Naive thymus-derived CD4-positive, alpha-beta T cell (primary cell): Measurements from ENCODE around the gene CEP152. TPM values are rescaled to one million over a fixed set of nuclear protein-coding genes. Genes with fewer than 3 reads are reported as not detected.

Source experiments
- ATAC-seq: fragments of 150-1000 bp; cut with Tn5 transposase; 2 replicates; pipeline ENCODE4 v1.10.0; 2021; ENCODE audit warnings: mild to moderate bottlenecking, moderate library complexity
- CTCF ChIA-PET: fragments of 350-600 bp; sonication (Branson Sonifier 250); formaldehyde crosslinking; loops from one replicate; lab custom pipeline; 2021; ENCODE audit warnings: antibody characterized with exemption; lab: Charles Lee
- POLR2A ChIA-PET: fragments of 350-600 bp; sonication (Branson Sonifier 250); formaldehyde crosslinking; loops from one replicate; lab custom pipeline; 2021; ENCODE audit warnings: antibody characterized with exemption, inconsistent platforms; lab: Charles Lee
- DNase-seq, 9 donors: peaks; one replicate each; pipeline versions ENCODE4 v3.0.0 to v3.0.0-alpha.2; 2020 to 2022; ENCODE audit warnings: mixed read lengths in 1 of 9
- H3K27ac ChIP-seq: one replicate; pipeline ENCODE4 v1.7.0; 2013; ENCODE audit warnings: mild to moderate bottlenecking, low read depth, low read length, moderate library complexity
- H3K27me3 ChIP-seq, 2 donors: one replicate each; pipeline ENCODE4 v1.7.0; 2013; ENCODE audit warnings: low read length in 2 of 2, mild to moderate bottlenecking in 2 of 2, moderate library complexity in 2 of 2; ENCODE audit not compliant: control insufficient read depth in 2 of 2, insufficient read depth in 2 of 2
- H3K36me3 ChIP-seq, 3 experiments: 1 replicate in 2 of 3; 2 replicates in 1 of 3; pipeline ENCODE4 v1.7.0; 2013; ENCODE audit warnings: low read length in 3 of 3, mild to moderate bottlenecking in 3 of 3, moderate library complexity in 1 of 3; ENCODE audit not compliant: insufficient read depth in 3 of 3, control insufficient read depth in 2 of 3
- H3K4me1 ChIP-seq, 2 donors: one replicate each; pipeline ENCODE4 v1.7.0; 2013; ENCODE audit warnings: low read length in 2 of 2, mild to moderate bottlenecking in 2 of 2, moderate library complexity in 1 of 2; ENCODE audit not compliant: control insufficient read depth in 2 of 2, insufficient read depth in 2 of 2
- H3K4me3 ChIP-seq: 2 replicates; pipeline ENCODE4 v1.7.0; 2013; ENCODE audit warnings: mild to moderate bottlenecking, low read length
- H3K9me3 ChIP-seq, 3 experiments: 1 replicate in 2 of 3; 2 replicates in 1 of 3; pipeline ENCODE4 v1.7.0; 2013; ENCODE audit warnings: low read length in 3 of 3; ENCODE audit not compliant: control insufficient read depth in 2 of 3
- H3K27ac Mint-ChIP-seq, 9 donors: one replicate each; pipeline ENCODE4 v1.8.0; 2020 to 2022; ENCODE audit warnings: mixed read lengths in 9 of 9, mild to moderate bottlenecking in 8 of 9, moderate library complexity in 5 of 9, inconsistent platforms in 2 of 9
- H3K27me3 Mint-ChIP-seq, 5 donors: one replicate each; pipeline ENCODE4 v1.8.0; 2021 to 2022; ENCODE audit warnings: mixed read lengths in 5 of 5, mild to moderate bottlenecking in 1 of 5
- H3K36me3 Mint-ChIP-seq, 5 donors: one replicate each; pipeline ENCODE4 v1.8.0; 2020 to 2022; ENCODE audit warnings: mixed read lengths in 5 of 5, mild to moderate bottlenecking in 3 of 5, inconsistent platforms in 1 of 5
- H3K4me1 Mint-ChIP-seq, 7 donors: one replicate each; pipeline ENCODE4 v1.8.0; 2020 to 2022; ENCODE audit warnings: mixed read lengths in 7 of 7, mild to moderate bottlenecking in 3 of 7, inconsistent platforms in 1 of 7
- H3K4me3 Mint-ChIP-seq, 10 donors: one replicate each; pipeline ENCODE4 v1.8.0; 2020 to 2022; ENCODE audit warnings: mild to moderate bottlenecking in 10 of 10, mixed read lengths in 10 of 10, moderate library complexity in 6 of 10, inconsistent platforms in 2 of 10
- H3K9me3 Mint-ChIP-seq, 11 donors: one replicate each; pipeline ENCODE4 v1.8.0; 2020 to 2022; ENCODE audit warnings: mixed read lengths in 11 of 11, mild to moderate bottlenecking in 4 of 11, inconsistent platforms in 1 of 11, moderate library complexity in 1 of 11
- intact Hi-C, 2 donors: fragments of 100-400 bp; cut with micrococcal nuclease; formaldehyde crosslinking; loops; one replicate each; pipeline ENCODE4 v1.15.1; 2023
- polyA plus RNA-seq, 2 donors: library from polyadenylated mRNA; unstranded; fragments of 300-500 nt; fragmentation: Illumina TruSeq; gene quantifications; one replicate each; pipeline ENCODE4 v1.2.3, GENCODE V29; 2021
- total RNA-seq, 6 experiments: library from RNA in 5 of 6; stranded (reverse) in 5 of 6; gene quantifications; 1 replicate in 5 of 6; 2 replicates in 1 of 6; pipeline ENCODE4 v1.2.3 and lab custom pipeline; 2021 to 2026

Gene CEP152
- total and polyA plus RNA-seq, 7 experiments from 2014 or later = 3.5 to 26.3 (median 8.6) TPM

- peaks cover 0 to 6% (median 5%) of the 10 kb centered on the region in 5 donors for H3K27me3 Mint-ChIP-seq
- H3K27ac ChIP-seq = no peak overlapping the region
- peaks cover 0 to 15% (median 5%) of the 10 kb centered on the region in 11 donors for H3K9me3 Mint-ChIP-seq
- intact Hi-C loops = no loop called here
- no peak overlapping the region for H3K4me3 Mint-ChIP-seq
- no peaks in the 10 kb centered on the region for H3K4me1 ChIP-seq
- H3K9me3 ChIP-seq = peaks cover 0 to 3% (median 0%) of the 10 kb centered on the region in 3 experiments
- H3K4me3 ChIP-seq = no peak overlapping the region
- CTCF ChIA-PET = no interaction called here
- H3K36me3 ChIP-seq = no peaks in the 10 kb centered on the region
- no peaks in the 10 kb centered on the region for H3K27me3 ChIP-seq
- peaks cover 0 to 22% (median 12%) of the 10 kb centered on the region in 5 donors for H3K36me3 Mint-ChIP-seq
- DNase-seq (no peak), ATAC-seq (no peak)
- H3K27ac Mint-ChIP-seq = no peak overlapping the region
- POLR2A ChIA-PET = no interaction called here
- no peaks in the 10 kb centered on the region for H3K4me1 Mint-ChIP-seq
These were observed 89.6 kb downstream of the CEP152 start for GRCh38 chr15:48721061-48721810.

GRCh38 chr15:48720646-48721045, 90.2 kb downstream of the CEP152 start:
- peaks cover 0 to 21% (median 9%) of the 10 kb centered on the region in 11 donors for H3K9me3 Mint-ChIP-seq
- H3K4me3 ChIP-seq = no peak overlapping the region
- H3K4me1 ChIP-seq = no peaks in the 10 kb centered on the region
- intact Hi-C loops = no loop called here
- H3K4me3 Mint-ChIP-seq = no peak overlapping the region
- H3K36me3 ChIP-seq = no peaks in the 10 kb centered on the region
- no peaks in the 10 kb centered on the region for H3K27me3 ChIP-seq
- ATAC-seq = no peak
- H3K27ac ChIP-seq = no peak overlapping the region
- POLR2A ChIA-PET = no interaction called here
- DNase-seq = no peak
- CTCF ChIA-PET = no interaction called here
- H3K27me3 Mint-ChIP-seq = peaks cover 0 to 6% (median 5%) of the 10 kb centered on the region in 5 donors
- peaks cover 0 to 9% (median 0%) of the 10 kb centered on the region in 3 experiments for H3K9me3 ChIP-seq
- no peak overlapping the region for H3K27ac Mint-ChIP-seq
- H3K4me1 Mint-ChIP-seq = no peaks in the 10 kb centered on the region
- H3K36me3 Mint-ChIP-seq = peaks cover 0 to 27% (median 18%) of the 10 kb centered on the region in 5 donors

GRCh38 chr15:48719668-48720067, 91.2 kb downstream of the CEP152 start:
- Mint-ChIP-seq H3K4me1 (no peaks in the 10 kb centered on the region), H3K27me3 (peaks cover 0 to 6% (median 5%) of the 10 kb centered on the region in 5 donors), H3K9me3 (peaks cover 0 to 30% (median 12%) of the 10 kb centered on the region in 11 donors), H3K27ac (no peak overlapping the region), H3K36me3 (peaks cover 0 to 32% (median 20%) of the 10 kb centered on the region in 5 donors), H3K4me3 (no peak overlapping the region)
- Histone ChIP-seq H3K27me3 (no peaks in the 10 kb centered on the region), H3K27ac (no peak overlapping the region), H3K4me1 (no peaks in the 10 kb centered on the region), H3K9me3 (peaks cover 0 to 11% (median 0%) of the 10 kb centered on the region in 3 experiments), H3K36me3 (no peaks in the 10 kb centered on the region), H3K4me3 (no peak overlapping the region)
- ATAC-seq = no peak
- no peak for DNase-seq
- intact Hi-C loops = no loop called here
- CTCF ChIA-PET = no interaction called here
- POLR2A ChIA-PET = no interaction called here

GRCh38 chr15:48718646-48719045, 92.2 kb downstream of the CEP152 start:
- Histone ChIP-seq H3K27me3 (no peaks in the 10 kb centered on the region), H3K4me1 (no peaks in the 10 kb centered on the region), H3K9me3 (peaks cover 0 to 11% (median 0%) of the 10 kb centered on the region in 3 experiments), H3K36me3 (no peaks in the 10 kb centered on the region), H3K27ac (no peak overlapping the region), H3K4me3 (no peak overlapping the region)
- POLR2A ChIA-PET = no interaction called here
- no peaks in the 10 kb centered on the region for H3K4me1 Mint-ChIP-seq
- H3K36me3 Mint-ChIP-seq = peaks cover 0 to 31% (median 27%) of the 10 kb centered on the region in 5 donors
- ATAC-seq = no peak
- H3K27me3 Mint-ChIP-seq = peaks cover 0 to 6% (median 5%) of the 10 kb centered on the region in 5 donors
- H3K27ac Mint-ChIP-seq = no peak overlapping the region
- intact Hi-C loops = no loop called here
- DNase-seq = no peak
- CTCF ChIA-PET = no interaction called here
- H3K9me3 Mint-ChIP-seq = peaks cover 0 to 37% (median 17%) of the 10 kb centered on the region in 11 donors
- no peak overlapping the region for H3K4me3 Mint-ChIP-seq

- Histone ChIP-seq H3K27ac (no peak overlapping the region), H3K4me3 (no peak overlapping the region), H3K36me3 (no peaks in the 10 kb centered on the region), H3K27me3 (no peaks in the 10 kb centered on the region), H3K9me3 (peaks cover 0 to 11% (median 0%) of the 10 kb centered on the region in 3 experiments), H3K4me1 (no peaks in the 10 kb centered on the region)
- DNase-seq (no peak), ATAC-seq (no peak)
- POLR2A ChIA-PET = no interaction called here
- H3K27me3 Mint-ChIP-seq = peaks cover 0 to 11% (median 5%) of the 10 kb centered on the region in 5 donors
- peaks cover 0 to 31% (median 27%) of the 10 kb centered on the region in 5 donors for H3K36me3 Mint-ChIP-seq
- peaks cover 0 to 40% (median 17%) of the 10 kb centered on the region in 11 donors for H3K9me3 Mint-ChIP-seq
- H3K4me1 Mint-ChIP-seq = no peaks in the 10 kb centered on the region
- H3K27ac Mint-ChIP-seq = no peak overlapping the region
- CTCF ChIA-PET = no interaction called here
- H3K4me3 Mint-ChIP-seq = no peak overlapping the region
- intact Hi-C loops = no loop called here
These were observed 93.4 kb downstream of the CEP152 start for GRCh38 chr15:48717458-48717857.

GRCh38 chr15:48712546-48712945, 98.3 kb downstream of the CEP152 start:
- H3K4me1 Mint-ChIP-seq = no peaks in the 10 kb centered on the region
- Histone ChIP-seq H3K27ac (no peak overlapping the region), H3K4me3 (no peak overlapping the region), H3K4me1 (no peaks in the 10 kb centered on the region), H3K9me3 (peaks cover 0 to 11% (median 0%) of the 10 kb centered on the region in 3 experiments), H3K27me3 (no peaks in the 10 kb centered on the region), H3K36me3 (no peaks in the 10 kb centered on the region)
- ChIA-PET CTCF (no interaction called here), POLR2A (no interaction called here)
- H3K4me3 Mint-ChIP-seq = no peak overlapping the region
- peaks cover 0 to 43% (median 26%) of the 10 kb centered on the region in 5 donors for H3K36me3 Mint-ChIP-seq
- intact Hi-C loops = no loop called here
- peaks cover 2 to 72% (median 34%) of the 10 kb centered on the region in 11 donors for H3K9me3 Mint-ChIP-seq
- H3K27me3 Mint-ChIP-seq = peaks cover 0 to 13% (median 8%) of the 10 kb centered on the region in 5 donors
- no peak for DNase-seq
- no peak overlapping the region for H3K27ac Mint-ChIP-seq
- ATAC-seq = no peak
